ENCODE measurements around the gene FRAS1.

Gene FRAS1

DNA sequence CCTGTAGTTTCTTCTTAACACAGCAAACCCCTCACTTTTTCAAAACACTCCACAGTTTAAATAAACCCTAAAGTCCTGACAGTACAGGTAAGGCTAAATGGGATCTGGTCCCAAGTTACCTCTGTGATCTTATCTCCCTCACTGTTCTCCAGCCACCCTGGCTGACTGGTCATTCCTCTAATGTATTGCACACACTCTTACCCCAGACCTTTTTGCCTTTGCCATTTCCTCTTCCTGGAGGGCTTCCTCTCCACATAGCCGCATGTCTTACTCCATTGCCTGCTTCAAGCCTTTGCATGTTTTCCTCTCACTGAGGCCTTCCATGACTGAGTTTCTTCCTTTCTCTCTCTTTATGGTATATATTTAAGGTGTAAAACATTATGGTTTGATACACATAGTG is 474.9 kb downstream of the FRAS1 start:
- H2AFZ ChIP-seq (ENCODE audit: low read depth, low read length): no peak overlapping the region
- no peaks in the 10 kb centered on the region for H3K79me2 ChIP-seq (ENCODE audit: insufficient read depth, low read length)
- no peak overlapping the region for H3K27ac ChIP-seq (ENCODE audit: low read length)
- H3K9me3 ChIP-seq (ENCODE audit: insufficient read depth, low read length, severe bottlenecking): no peaks in the 10 kb centered on the region
- ATAC-seq (ENCODE audit: insufficient read depth, low read depth): no peak
- no peak for DNase-seq
- no peak for TF ChIP-seq EZH2 (IDR thresholded peaks at IDR 0.05; ENCODE audit: borderline replicate concordance, low read depth, low read length, severe bottlenecking)
- TF ChIP-seq, protein P1, sequence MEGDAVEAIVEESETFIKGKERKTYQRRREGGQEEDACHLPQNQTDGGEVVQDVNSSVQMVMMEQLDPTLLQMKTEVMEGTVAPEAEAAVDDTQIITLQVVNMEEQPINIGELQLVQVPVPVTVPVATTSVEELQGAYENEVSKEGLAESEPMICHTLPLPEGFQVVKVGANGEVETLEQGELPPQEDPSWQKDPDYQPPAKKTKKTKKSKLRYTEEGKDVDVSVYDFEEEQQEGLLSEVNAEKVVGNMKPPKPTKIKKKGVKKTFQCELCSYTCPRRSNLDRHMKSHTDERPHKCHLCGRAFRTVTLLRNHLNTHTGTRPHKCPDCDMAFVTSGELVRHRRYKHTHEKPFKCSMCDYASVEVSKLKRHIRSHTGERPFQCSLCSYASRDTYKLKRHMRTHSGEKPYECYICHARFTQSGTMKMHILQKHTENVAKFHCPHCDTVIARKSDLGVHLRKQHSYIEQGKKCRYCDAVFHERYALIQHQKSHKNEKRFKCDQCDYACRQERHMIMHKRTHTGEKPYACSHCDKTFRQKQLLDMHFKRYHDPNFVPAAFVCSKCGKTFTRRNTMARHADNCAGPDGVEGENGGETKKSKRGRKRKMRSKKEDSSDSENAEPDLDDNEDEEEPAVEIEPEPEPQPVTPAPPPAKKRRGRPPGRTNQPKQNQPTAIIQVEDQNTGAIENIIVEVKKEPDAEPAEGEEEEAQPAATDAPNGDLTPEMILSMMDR (IDR thresholded peaks at IDR 0.05; ENCODE audit: borderline replicate concordance, extremely low read depth, low read length, poor library complexity, severe bottlenecking): no peak
- H3K4me1 ChIP-seq (ENCODE audit: insufficient read depth, low read length): no peaks in the 10 kb centered on the region
- no peak overlapping the region for H3K4me3 ChIP-seq (ENCODE audit: low read depth in 1 of 2, low read length in 2 of 2)
- H3K4me2 ChIP-seq (ENCODE audit: insufficient read depth, low read length): no peak overlapping the region
- no peak overlapping the region for H3K9ac ChIP-seq (ENCODE audit: low read depth, low read length)
- H3K27me3 ChIP-seq (ENCODE audit: insufficient read depth, low read length, poor library complexity): no peaks in the 10 kb centered on the region
- no peaks in the 10 kb centered on the region for H4K20me1 ChIP-seq (ENCODE audit: insufficient read depth, low read length)
- H3K36me3 ChIP-seq (ENCODE audit: insufficient read depth, low read length): no peaks in the 10 kb centered on the region

DNA sequence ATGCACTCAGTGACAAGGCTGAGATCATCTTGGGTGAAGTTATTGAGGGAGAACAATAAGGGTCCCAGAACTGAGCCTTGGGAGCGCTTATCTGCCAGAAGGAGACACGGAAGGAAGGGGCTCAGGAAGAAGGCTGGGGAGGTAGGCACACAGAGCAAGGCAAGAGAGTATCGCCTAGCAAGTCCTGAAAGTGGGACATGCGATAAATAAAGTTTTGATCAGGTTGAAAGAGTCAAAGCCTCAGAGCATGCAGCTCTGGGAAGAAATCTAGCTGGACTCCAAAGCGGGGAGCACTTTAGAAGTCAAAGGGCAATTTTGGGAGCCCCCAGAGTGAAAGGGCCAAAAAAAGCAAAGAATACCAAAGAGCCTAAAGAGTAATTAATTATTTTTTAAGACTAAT is 476.7 kb downstream of the FRAS1 start:
- Histone ChIP-seq H3K9ac (ENCODE audit: low read depth, low read length) (no peak overlapping the region), H3K27me3 (ENCODE audit: insufficient read depth, low read length, poor library complexity) (no peaks in the 10 kb centered on the region), H3K4me2 (ENCODE audit: insufficient read depth, low read length) (no peak overlapping the region), H4K20me1 (ENCODE audit: insufficient read depth, low read length) (no peaks in the 10 kb centered on the region), H2AFZ (ENCODE audit: low read depth, low read length) (no peak overlapping the region), H3K9me3 (ENCODE audit: insufficient read depth, low read length, severe bottlenecking) (no peaks in the 10 kb centered on the region), H3K27ac (ENCODE audit: low read length) (no peak overlapping the region), H3K36me3 (ENCODE audit: insufficient read depth, low read length) (no peaks in the 10 kb centered on the region), H3K4me1 (ENCODE audit: insufficient read depth, low read length) (no peaks in the 10 kb centered on the region), H3K4me3 (ENCODE audit: low read depth in 1 of 2, low read length in 2 of 2) (no peak overlapping the region), H3K79me2 (ENCODE audit: insufficient read depth, low read length) (no peaks in the 10 kb centered on the region)
- no peak for DNase-seq
- no peak for ATAC-seq (ENCODE audit: insufficient read depth, low read depth)
- TF ChIP-seq EZH2 (IDR thresholded peaks at IDR 0.05; ENCODE audit: borderline replicate concordance, low read depth, low read length, severe bottlenecking): no peak
- TF ChIP-seq, protein P1 (IDR thresholded peaks at IDR 0.05; ENCODE audit: borderline replicate concordance, extremely low read depth, low read length, poor library complexity, severe bottlenecking): no peak

DNA sequence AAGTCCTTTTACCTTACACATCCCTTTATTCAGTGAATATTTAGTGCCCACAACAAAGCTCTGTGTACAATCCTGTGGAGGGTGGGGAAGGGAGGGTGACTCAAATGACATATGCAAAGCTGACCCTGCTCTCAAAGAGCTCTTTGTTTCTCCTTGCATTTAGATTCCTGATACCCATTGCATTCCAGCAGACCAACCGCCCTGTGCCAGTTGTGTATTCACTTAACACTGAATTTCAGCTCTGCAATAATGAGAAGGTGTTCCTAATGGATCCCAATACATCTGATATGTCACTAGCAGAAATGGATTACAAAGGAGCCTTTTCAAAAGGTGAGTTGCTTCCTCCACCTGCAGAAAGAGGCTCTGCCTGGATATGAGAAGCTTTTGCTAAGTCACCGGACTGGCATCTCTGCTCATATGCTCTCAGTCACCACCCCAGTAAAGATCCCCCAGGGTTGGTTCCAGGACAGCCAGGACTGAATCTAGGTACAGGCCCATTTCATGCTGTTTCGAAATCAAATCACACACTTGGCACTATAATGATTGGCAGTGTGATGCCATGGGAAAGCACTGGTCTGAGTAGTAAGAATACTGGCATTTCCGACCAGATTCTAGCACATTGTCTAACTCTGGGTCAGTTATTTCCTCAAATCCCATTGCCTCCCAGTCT is 477.3 kb downstream of the FRAS1 start:
- Histone ChIP-seq H2AFZ (ENCODE audit: low read depth, low read length) (no peak overlapping the region), H3K9me3 (ENCODE audit: insufficient read depth, low read length, severe bottlenecking) (no peaks in the 10 kb centered on the region), H3K27ac (ENCODE audit: low read length) (no peak overlapping the region), H4K20me1 (ENCODE audit: insufficient read depth, low read length) (no peaks in the 10 kb centered on the region), H3K79me2 (ENCODE audit: insufficient read depth, low read length) (no peaks in the 10 kb centered on the region), H3K9ac (ENCODE audit: low read depth, low read length) (no peak overlapping the region), H3K36me3 (ENCODE audit: insufficient read depth, low read length) (no peaks in the 10 kb centered on the region), H3K4me1 (ENCODE audit: insufficient read depth, low read length) (no peaks in the 10 kb centered on the region), H3K4me2 (ENCODE audit: insufficient read depth, low read length) (no peak overlapping the region), H3K27me3 (ENCODE audit: insufficient read depth, low read length, poor library complexity) (no peaks in the 10 kb centered on the region), H3K4me3 (ENCODE audit: low read depth in 1 of 2, low read length in 2 of 2) (no peak overlapping the region)
- ATAC-seq (ENCODE audit: insufficient read depth, low read depth) (no peak), DNase-seq (no peak)
- TF ChIP-seq, protein P1 (IDR thresholded peaks at IDR 0.05; ENCODE audit: borderline replicate concordance, extremely low read depth, low read length, poor library complexity, severe bottlenecking): no peak
- TF ChIP-seq EZH2 (IDR thresholded peaks at IDR 0.05; ENCODE audit: borderline replicate concordance, low read depth, low read length, severe bottlenecking): no peak

All from DND-41 (cell line).